HepG2 (cell line): ENCODE data around the gene SLC5A6. TPM values are rescaled to one million over a fixed set of nuclear protein-coding genes. Genes with fewer than 3 reads are reported as not detected.

Experiments
- GTF3A ChIP-seq: sonication (generic); formaldehyde crosslinking; conservative IDR thresholded peaks from 2 replicates; pipeline ENCODE4 v1.4.0; 2020; ENCODE audit warnings: mild to moderate bottlenecking, missing genetic modification reagents
- HOXA5 ChIP-seq: sonication (generic); formaldehyde crosslinking; IDR thresholded peaks from 2 replicates; pipeline ENCODE4 v1.4.0; 2020; ENCODE audit warnings: missing genetic modification reagents
- IKZF4 ChIP-seq: sonication (generic); formaldehyde crosslinking; IDR thresholded peaks from 2 replicates; pipeline ENCODE4 v1.5.1; 2020; ENCODE audit warnings: borderline replicate concordance, mild to moderate bottlenecking, low read depth, missing genetic modification reagents; ENCODE audit errors: not compliant biosample characterization
- NKX3-1 ChIP-seq: sonication (generic); formaldehyde crosslinking; IDR thresholded peaks from 2 replicates; pipeline ENCODE4 v1.5.0; 2020; ENCODE audit warnings: missing genetic modification reagents
- PAX8 ChIP-seq: sonication (generic); formaldehyde crosslinking; IDR thresholded peaks from 2 replicates; pipeline ENCODE4 v1.8.0; 2022; ENCODE audit warnings: mild to moderate bottlenecking, missing genetic modification reagents, borderline replicate concordance
- PCBP2 ChIP-seq: fragments of 200-400 bp; formaldehyde crosslinking; optimal IDR thresholded peaks from 2 replicates; pipeline ENCODE3; 2018; ENCODE audit warnings: low read length, low read depth; ENCODE audit not compliant: poor library complexity, severe bottlenecking
- PRDM15 ChIP-seq: sonication (generic); formaldehyde crosslinking; IDR thresholded peaks from 2 replicates; pipeline ENCODE4 v1.4.0; 2020; ENCODE audit warnings: missing genetic modification reagents
- TFAP4 ChIP-seq: sonication (generic); IDR thresholded peaks from 2 replicates; pipeline ENCODE4 v1.6.1; 2016; ENCODE audit warnings: low read depth, borderline replicate concordance
- ZBTB10 ChIP-seq: sonication (generic); formaldehyde crosslinking; IDR thresholded peaks from 2 replicates; pipeline ENCODE4 v1.4.0; 2020; ENCODE audit warnings: missing genetic modification reagents, borderline replicate concordance
- ZMYM2 ChIP-seq: sonication (generic); formaldehyde crosslinking; IDR thresholded peaks from 2 replicates; pipeline ENCODE4 v1.8.0; 2022; ENCODE audit warnings: mild to moderate bottlenecking, missing genetic modification reagents
- ZNF597 ChIP-seq: sonication (generic); formaldehyde crosslinking; IDR thresholded peaks from 2 replicates; pipeline ENCODE4 v1.5.0; 2020; ENCODE audit warnings: missing genetic modification reagents
- ZNF7 ChIP-seq: IDR thresholded peaks from 2 replicates; pipeline ENCODE4 v1.6.1; 2016; ENCODE audit warnings: missing biosample characterization, missing genetic modification reagents
- ZNF800 ChIP-seq: sonication (generic); formaldehyde crosslinking; IDR thresholded peaks from 2 replicates; pipeline ENCODE4 v1.4.0; 2020; ENCODE audit warnings: missing genetic modification reagents
- ZSCAN25 ChIP-seq: sonication (generic); formaldehyde crosslinking; IDR thresholded peaks from 2 replicates; pipeline ENCODE4 v1.8.0; 2022; ENCODE audit warnings: mild to moderate bottlenecking, missing genetic modification reagents
- ZXDC ChIP-seq: sonication (generic); formaldehyde crosslinking; IDR thresholded peaks from 2 replicates; pipeline ENCODE4 v1.5.0; 2020; ENCODE audit warnings: mild to moderate bottlenecking, missing genetic modification reagents
- polyA plus RNA-seq, 8 experiments: library from polyadenylated mRNA; depleted of rRNA in 3 of 8; stranded (reverse) in 7 of 8; unstranded in 1 of 8; fragments of >200 nt; fragmentation: Illumina TruSeq in 4 of 8; extraction: Trizol in 4 of 8; gene quantifications; 2 replicates each; pipeline versions ENCODE4 v1.2.1 to v1.2.3, GENCODE V29; 2011 to 2016; ENCODE audit warnings: low read depth in 4 of 8, missing spikeins in 1 of 8, mixed read lengths in 1 of 8; ENCODE audit not compliant: insufficient read depth in 1 of 8
- total RNA-seq, 5 experiments: library from RNA; depleted of rRNA; stranded (reverse); fragments of >200 nt; fragmentation: Illumina TruSeq; extraction: Trizol; gene quantifications; 2 replicates each; pipeline ENCODE4 v1.2.3, GENCODE V29; 2016; ENCODE audit warnings: low read depth in 1 of 5

Gene SLC5A6
- total and polyA plus RNA-seq, 2 of the 13 experiments (the other 11 are each of a cell fraction or from before 2014, with no cell fraction given): 135 to 417 TPM

- no peak for TF ChIP-seq TFAP4
- no peak for TF ChIP-seq HOXA5 (CRISPR knock-in tag)
- no peak for TF ChIP-seq ZXDC
- no peak for TF ChIP-seq NKX3-1 (CRISPR knock-in tag)
- no peak for TF ChIP-seq ZBTB10 (CRISPR knock-in tag)
- no peak for TF ChIP-seq IKZF4 (CRISPR knock-in tag)
- no peak for TF ChIP-seq GTF3A
- no peak for TF ChIP-seq ZNF597 (CRISPR knock-in tag)
- TF ChIP-seq ZSCAN25 (CRISPR knock-in tag): no peak
- TF ChIP-seq ZMYM2 (CRISPR knock-in tag): no peak
- TF ChIP-seq ZNF7 (CRISPR knock-in tag): no peak
- no peak for TF ChIP-seq PAX8 (CRISPR knock-in tag)
- no peak for TF ChIP-seq PCBP2
- TF ChIP-seq ZNF800 (CRISPR knock-in tag): no peak
- no peak for TF ChIP-seq PRDM15
Measured at GRCh38 chr2:27209621-27210401, 2.3 kb downstream of the SLC5A6 start (continued).
